SK-N-SH treated with all-trans-retinoic acid at 6 μM for 48 hours (cell line): Measurements from ENCODE around the gene SLC10A1.

Experiments used
- ARNTL ChIP-seq: fragments of 450-650 bp; formaldehyde crosslinking; IDR thresholded peaks from 2 replicates; pipeline ENCODE4 v1.5.0; 2020; ENCODE audit warnings: low read depth, mild to moderate bottlenecking, moderate library complexity, borderline replicate concordance
- PATZ1 ChIP-seq: fragments of 250-450 bp; sonication (Bioruptor Pico); IDR thresholded peaks from 2 replicates; pipeline ENCODE4 v1.8.0; 2020; ENCODE audit warnings: mild to moderate bottlenecking, moderate library complexity, borderline replicate concordance
- POU6F1 ChIP-seq: fragments of 250-450 bp; sonication (Bioruptor Pico); IDR thresholded peaks from 2 replicates; pipeline ENCODE4 v1.8.0; 2021; ENCODE audit warnings: low read depth, mild to moderate bottlenecking, moderate library complexity, borderline replicate concordance
- ZC3H10 ChIP-seq: fragments of 250-450 bp; sonication (Bioruptor Pico); IDR thresholded peaks from 2 replicates; pipeline ENCODE4 v1.5.1; 2021; ENCODE audit warnings: mild to moderate bottlenecking, moderate library complexity
- ZFP30 ChIP-seq: fragments of 450-650 bp; formaldehyde crosslinking; IDR thresholded peaks from 2 replicates; pipeline ENCODE4 v1.5.0; 2022; ENCODE audit warnings: mild to moderate bottlenecking, moderate library complexity
- ZNF565 ChIP-seq: fragments of 450-650 bp; formaldehyde crosslinking; conservative IDR thresholded peaks from 2 replicates; pipeline ENCODE4 v1.5.0; 2020; ENCODE audit warnings: low read depth, mild to moderate bottlenecking, moderate library complexity
- ZNF8 ChIP-seq: fragments of 450-650 bp; formaldehyde crosslinking; IDR thresholded peaks from 2 replicates; pipeline ENCODE4 v1.5.0; 2020; ENCODE audit warnings: mild to moderate bottlenecking, moderate library complexity

DNA sequence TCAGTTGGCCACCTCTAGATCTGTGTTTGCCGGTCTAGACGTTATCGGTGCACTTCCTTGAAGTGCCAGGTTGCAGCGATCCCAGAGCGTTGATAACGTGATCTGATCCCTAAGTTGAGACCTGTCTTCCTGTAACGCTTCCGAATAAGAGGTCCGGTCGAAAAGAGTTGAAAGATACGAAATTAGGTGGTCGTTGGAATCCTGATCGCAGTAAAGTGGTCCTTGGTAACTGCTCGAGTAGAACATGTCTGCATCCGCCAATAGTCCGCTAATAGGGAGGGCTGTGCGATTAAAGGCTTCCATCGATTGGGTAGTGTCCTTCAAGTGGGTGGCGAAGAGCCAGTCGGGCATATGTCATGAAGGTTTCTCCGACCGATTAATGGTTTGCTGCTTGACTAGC is 27.4 kb downstream of the SLC10A1 start:
- TF ChIP-seq ZC3H10 (CRISPR knock-in tag): no peak
- TF ChIP-seq ZNF565: no peak
- TF ChIP-seq POU6F1 (CRISPR knock-in tag): no peak
- TF ChIP-seq PATZ1 (CRISPR knock-in tag): no peak
- no peak for TF ChIP-seq ARNTL (CRISPR knock-in tag)
- TF ChIP-seq ZNF8 (CRISPR knock-in tag): no peak
- TF ChIP-seq ZFP30 (CRISPR knock-in tag): no peak
